Common myeloid progenitor, CD34-positive (primary cell): ENCODE results near the gene IL6R.

Experiments
- CTCF ChIA-PET: fragments of 350-600 bp; sonication (Branson Sonifier 250); formaldehyde crosslinking; loops from one replicate; lab custom pipeline; 2021; ENCODE audit warnings: antibody characterized with exemption; lab: Charles Lee
- POLR2A ChIA-PET: fragments of 350-600 bp; sonication (Branson Sonifier 250); formaldehyde crosslinking; loops from one replicate; lab custom pipeline; 2021; ENCODE audit warnings: antibody characterized with exemption; lab: Charles Lee
- DNase-seq, 3 donors: peaks; one replicate each; pipeline versions ENCODE4 v3.0.0 to v3.0.0-alpha.2; 2013
- H3K27ac ChIP-seq, 2 experiments: 1 replicate in 1 of 2; 2 replicates in 1 of 2; pipeline ENCODE4 v1.7.0; 2013; ENCODE audit warnings: inconsistent platforms in 2 of 2, low read length in 2 of 2, mild to moderate bottlenecking in 2 of 2, low read depth in 1 of 2, moderate library complexity in 1 of 2; ENCODE audit not compliant: severe bottlenecking in 2 of 2, insufficient read depth in 1 of 2, poor library complexity in 1 of 2
- H3K27me3 ChIP-seq, 5 experiments: replicated peaks in 2 of 5; 1 replicate in 3 of 5; 2 replicates in 2 of 5; pipeline versions ENCODE4 v1.6.1 to v1.7.0; 2013; ENCODE audit warnings: low read length in 4 of 5, mild to moderate bottlenecking in 2 of 5, moderate library complexity in 2 of 5, inconsistent platforms in 1 of 5; ENCODE audit not compliant: insufficient read depth in 5 of 5, control insufficient read depth in 4 of 5
- H3K36me3 ChIP-seq, 4 experiments: 1 replicate in 2 of 4; 2 replicates in 2 of 4; pipeline versions ENCODE4 v1.6.1 to v1.7.0; 2013; ENCODE audit warnings: low read length in 3 of 4, control low read depth in 1 of 4, mild to moderate bottlenecking in 1 of 4; ENCODE audit not compliant: control insufficient read depth in 4 of 4, insufficient read depth in 4 of 4
- H3K4me1 ChIP-seq, 4 experiments: 1 replicate in 3 of 4; 2 replicates in 1 of 4; pipeline versions ENCODE4 v1.6.1 to v1.7.1; 2013; ENCODE audit warnings: low read length in 3 of 4, mild to moderate bottlenecking in 3 of 4, control low read depth in 1 of 4, inconsistent platforms in 1 of 4, moderate library complexity in 1 of 4; ENCODE audit not compliant: control insufficient read depth in 4 of 4, insufficient read depth in 4 of 4; ENCODE audit errors: control extremely low read depth in 1 of 4
- H3K4me3 ChIP-seq, 7 experiments: 1 replicate in 4 of 7; 2 replicates in 3 of 7; pipeline versions ENCODE4 v1.5.1 to v1.7.0; 2013; ENCODE audit warnings: mild to moderate bottlenecking in 7 of 7, low read length in 6 of 7, moderate library complexity in 6 of 7, inconsistent platforms in 2 of 7, low read depth in 2 of 7, control low read depth in 1 of 7; ENCODE audit not compliant: insufficient read depth in 4 of 7, control insufficient read depth in 1 of 7; ENCODE audit errors: extremely low read depth in 1 of 7
- H3K9me3 ChIP-seq, 5 experiments: 1 replicate in 4 of 5; 2 replicates in 1 of 5; pipeline versions ENCODE4 v1.6.1 to v1.7.1; 2013; ENCODE audit warnings: low read length in 4 of 5, mild to moderate bottlenecking in 2 of 5, inconsistent platforms in 1 of 5, low read depth in 1 of 5, moderate library complexity in 1 of 5; ENCODE audit not compliant: control insufficient read depth in 4 of 5, insufficient read depth in 2 of 5; ENCODE audit errors: control extremely low read depth in 1 of 5
- WGBS: methylation state at CpG from one replicate; pipeline ENCODE4 v1.1.5; 2013; ENCODE audit not compliant: insufficient coverage; 5-methylcytosine and 5-hydroxymethylcytosine counted together

The IL6R gene

GRCh38 chr1:154501423-154502065 is 96.4 kb downstream of the IL6R start:
- WGBS = 7% methylated on average over 54 of the region's 54 CpGs
- H3K4me1 ChIP-seq = peaks cover 0 to 26% (median 18%) of the 10 kb centered on the region in 4 experiments
- peaks cover 0 to 7% (median 2%) of the 10 kb centered on the region in 5 experiments for H3K9me3 ChIP-seq
- no peaks in the 10 kb centered on the region for H3K36me3 ChIP-seq
- peaks cover 9 to 50% (median 24%) of the 10 kb centered on the region in 5 experiments for H3K27me3 ChIP-seq
- DNase-seq = peak in 1 of 3 donors; percentile 36
- ChIA-PET POLR2A (no interaction called here), CTCF (interaction anchor here (0.9 to 2.1 kb wide), 4 partner anchors 19 to 47 kb away, joined by 3 to 6 read pairs (median 4); no protein-coding TSS in a partner anchor)
- H3K4me3 ChIP-seq = peak overlapping the region in 5 of 7 experiments; percentile 10 to 63 (median 55)
- H3K27ac ChIP-seq = no peak overlapping the region

- Histone ChIP-seq H3K36me3 (no peaks in the 10 kb centered on the region), H3K27ac (no peak within 1 kb of the TSS), H3K4me1 (peaks cover 0 to 22% (median 13%) of the 10 kb centered on the region in 4 experiments), H3K9me3 (peaks cover 0 to 7% (median 2%) of the 10 kb centered on the region in 5 experiments), H3K27me3 (peaks cover 9 to 50% (median 24%) of the 10 kb centered on the region in 5 experiments), H3K4me3 (peak within 1 kb of the TSS in 6 of 7 experiments; percentile 10 to 63 (median 44))
- DNase-seq = peak in 2 of 3 donors; percentile 54 to 69
- CTCF ChIA-PET = interaction anchor here (1.5 kb wide), 1 partner anchor 72 kb away, joined by 4 read pairs; no protein-coding TSS in a partner anchor
- POLR2A ChIA-PET = no interaction called here
- 1% methylated on average over 87 of the region's 90 CpGs for WGBS
Observed at GRCh38 chr1:154502066-154502743, 97.1 kb downstream of the IL6R start, which contains the start of the genes SHE and TDRD10. Gene SHE, minus strand, starts transcription at chr1:154502412. Its CDS starts 386 bp downstream, at chr1:154502026. Gene TDRD10, plus strand, starts transcription at chr1:154502219. Its CDS starts 4,685 bp downstream, at chr1:154506904.

- no peaks in the 10 kb centered on the region for H3K36me3 ChIP-seq
- no peak for DNase-seq
- H3K27me3 ChIP-seq = peaks cover 9 to 50% (median 24%) of the 10 kb centered on the region in 5 experiments
- 17% methylated on average over 36 of the region's 43 CpGs for WGBS
- H3K4me1 ChIP-seq = peaks cover 0 to 18% (median 10%) of the 10 kb centered on the region in 4 experiments
- H3K27ac ChIP-seq = no peak overlapping the region
- H3K4me3 ChIP-seq = peak overlapping the region in 4 of 7 experiments; percentile 32 to 63 (median 59)
- ChIA-PET POLR2A (no interaction called here), CTCF (interaction anchor here (1.5 kb wide), 1 partner anchor 73 kb away, joined by 4 read pairs; no protein-coding TSS in a partner anchor)
- peaks cover 0 to 7% (median 2%) of the 10 kb centered on the region in 5 experiments for H3K9me3 ChIP-seq
Observed at GRCh38 chr1:154502744-154503115, 97.6 kb downstream of the IL6R start.

- peaks cover 9 to 50% (median 24%) of the 10 kb centered on the region in 5 experiments for H3K27me3 ChIP-seq
- ChIA-PET CTCF (interaction anchor here (1.5 kb wide), 1 partner anchor 74 kb away, joined by 4 read pairs; no protein-coding TSS in a partner anchor), POLR2A (no interaction called here)
- peaks cover 0 to 7% (median 2%) of the 10 kb centered on the region in 5 experiments for H3K9me3 ChIP-seq
- H3K4me3 ChIP-seq = no peak overlapping the region
- no peaks in the 10 kb centered on the region for H3K36me3 ChIP-seq
- 100% methylated on average over 2 of the region's 5 CpGs for WGBS
- no peak for DNase-seq
- no peak overlapping the region for H3K27ac ChIP-seq
- peaks cover 0 to 17% (median 10%) of the 10 kb centered on the region in 4 experiments for H3K4me1 ChIP-seq
Observed at GRCh38 chr1:154503898-154504297, 98.8 kb downstream of the IL6R start.

- ChIA-PET POLR2A (no interaction called here), CTCF (interaction anchor here (1.2 kb wide), 1 partner anchor 32 kb away, joined by 3 read pairs; no protein-coding TSS in a partner anchor)
- no peak for DNase-seq
- 100% methylated on average over 1 of the region's 3 CpGs for WGBS
- Histone ChIP-seq H3K27ac (no peak overlapping the region), H3K4me1 (no peaks in the 10 kb centered on the region), H3K9me3 (no peaks in the 10 kb centered on the region), H3K36me3 (no peaks in the 10 kb centered on the region), H3K27me3 (peaks cover 0 to 2% (median 0%) of the 10 kb centered on the region in 5 experiments), H3K4me3 (no peak overlapping the region)
Observed at GRCh38 chr1:154512760-154513159, 107.6 kb downstream of the IL6R start.

- no peak for DNase-seq
- CTCF ChIA-PET = interaction anchor here (1.0 kb wide), 1 partner anchor 9 kb away, joined by 4 read pairs; no protein-coding TSS in a partner anchor
- H3K4me3 ChIP-seq = no peak overlapping the region
- H3K4me1 ChIP-seq = no peaks in the 10 kb centered on the region
- WGBS = 98% methylated on average over 6 of the region's 7 CpGs
- H3K9me3 ChIP-seq = no peaks in the 10 kb centered on the region
- no peaks in the 10 kb centered on the region for H3K36me3 ChIP-seq
- H3K27me3 ChIP-seq = no peaks in the 10 kb centered on the region
- no peak overlapping the region for H3K27ac ChIP-seq
- POLR2A ChIA-PET = no interaction called here
Observed at GRCh38 chr1:154514066-154514553, 109.0 kb downstream of the IL6R start.
